WTC11 (cell line): ENCODE results near the gene CRYZL1. TPM values are rescaled to one million over a fixed set of nuclear protein-coding genes. Genes with fewer than 3 reads are reported as not detected.

ENCODE experiments used
- ATAC-seq: fragments of 200-7000 bp; cut with Tn5 transposase; 2 replicates; pipeline ENCODE4 v1.10.0; 2021; ENCODE audit warnings: mild to moderate bottlenecking, moderate library complexity
- CTCF ChIA-PET: fragments of 300-600 bp; sonication (Branson Sonifier 250); formaldehyde crosslinking; loops from one replicate; lab custom pipeline; 2021; ENCODE audit warnings: antibody characterized with exemption; lab: Charles Lee
- POLR2A ChIA-PET: fragments of 350-600 bp; sonication (Branson Sonifier 250); formaldehyde crosslinking; loops from one replicate; lab custom pipeline; 2021; ENCODE audit warnings: antibody characterized with exemption; lab: Charles Lee
- DNase-seq: peaks from one replicate; pipeline ENCODE4 v3.0.0; 2021; ENCODE audit warnings: low spot score
- H3K27ac Mint-ChIP-seq: 2 replicates; pipeline ENCODE4 v1.8.0; 2021; ENCODE audit warnings: mixed read lengths
- H3K27me3 Mint-ChIP-seq: 2 replicates; pipeline ENCODE4 v1.8.0; 2021; ENCODE audit warnings: low read depth, mild to moderate bottlenecking, moderate library complexity, mixed read lengths
- H3K36me3 Mint-ChIP-seq: 2 replicates; pipeline ENCODE4 v1.8.0; 2021; ENCODE audit warnings: mixed read lengths
- H3K4me1 Mint-ChIP-seq: 2 replicates; pipeline ENCODE4 v1.8.0; 2022; ENCODE audit warnings: mixed read lengths
- H3K4me3 Mint-ChIP-seq: 2 replicates; pipeline ENCODE4 v1.8.0; 2021; ENCODE audit warnings: mild to moderate bottlenecking, moderate library complexity, mixed read lengths
- H3K9me3 Mint-ChIP-seq: 2 replicates; pipeline ENCODE4 v1.8.0; 2021; ENCODE audit warnings: mixed read lengths
- ATF2 ChIP-seq: sonication (generic); formaldehyde crosslinking; IDR thresholded peaks from 2 replicates; pipeline ENCODE4 v1.8.1; 2022; ENCODE audit warnings: low read depth, missing genetic modification reagents, borderline replicate concordance
- CREB1 ChIP-seq: sonication (generic); formaldehyde crosslinking; IDR thresholded peaks from 2 replicates; pipeline ENCODE4 v1.8.0; 2023; ENCODE audit warnings: mild to moderate bottlenecking, missing genetic modification reagents
- CTCF ChIP-seq: fragments of 200-600 bp; IDR thresholded peaks from 2 replicates; pipeline ENCODE4 v1.8.0; 2022; ENCODE audit warnings: antibody characterized with exemption
- E2F1 ChIP-seq: sonication (generic); formaldehyde crosslinking; IDR thresholded peaks from 2 replicates; pipeline ENCODE4 v1.8.0; 2022; ENCODE audit warnings: mild to moderate bottlenecking, missing genetic modification reagents
- E2F5 ChIP-seq: sonication (generic); formaldehyde crosslinking; IDR thresholded peaks from 2 replicates; pipeline ENCODE4 v1.8.1; 2022; ENCODE audit warnings: mild to moderate bottlenecking, moderate library complexity, missing genetic modification reagents
- GABPB1 ChIP-seq: sonication (generic); formaldehyde crosslinking; IDR thresholded peaks from 2 replicates; pipeline ENCODE4 v1.8.1; 2023; ENCODE audit warnings: mild to moderate bottlenecking, missing genetic modification reagents
- GRHL2 ChIP-seq: fragments of 250-450 bp; sonication (Bioruptor Pico); IDR thresholded peaks from 2 replicates; pipeline ENCODE4 v1.8.0; 2022; ENCODE audit warnings: mild to moderate bottlenecking, moderate library complexity; ENCODE audit not compliant: insufficient replicate concordance, severe bottlenecking
- GTF2I ChIP-seq: fragments of 250-450 bp; sonication (Bioruptor Pico); conservative IDR thresholded peaks from 2 replicates; pipeline ENCODE4 v1.4.0; 2021; ENCODE audit warnings: mild to moderate bottlenecking
- NR1H2 ChIP-seq: sonication (generic); formaldehyde crosslinking; IDR thresholded peaks from 2 replicates; pipeline ENCODE4 v1.9.0; 2021; ENCODE audit warnings: mild to moderate bottlenecking, moderate library complexity, missing genetic modification reagents
- PRDM15 ChIP-seq: sonication (generic); formaldehyde crosslinking; IDR thresholded peaks from 2 replicates; pipeline ENCODE4 v1.8.0; 2022; ENCODE audit warnings: missing genetic modification reagents
- PREB ChIP-seq: sonication (generic); formaldehyde crosslinking; IDR thresholded peaks from 2 replicates; pipeline ENCODE4 v1.8.1; 2022; ENCODE audit warnings: mild to moderate bottlenecking, missing genetic modification reagents, moderate library complexity, borderline replicate concordance
- PRRX2 ChIP-seq: fragments of 250-450 bp; sonication (Bioruptor Pico); IDR thresholded peaks from 2 replicates; pipeline ENCODE4 v1.8.0; 2021; ENCODE audit warnings: mild to moderate bottlenecking
- RELA ChIP-seq: sonication (generic); formaldehyde crosslinking; IDR thresholded peaks from 2 replicates; pipeline ENCODE4 v1.8.1; 2022; ENCODE audit warnings: missing genetic modification reagents, mild to moderate bottlenecking, borderline replicate concordance
- SMAD4 ChIP-seq: sonication (generic); formaldehyde crosslinking; IDR thresholded peaks from 2 replicates; pipeline ENCODE4 v1.8.0; 2022; ENCODE audit warnings: mild to moderate bottlenecking, missing genetic modification reagents
- STAT6 ChIP-seq: sonication (generic); formaldehyde crosslinking; conservative IDR thresholded peaks from 2 replicates; pipeline ENCODE4 v1.8.1; 2023; ENCODE audit warnings: mild to moderate bottlenecking, low read depth, missing genetic modification reagents, moderate library complexity
- TEAD1 ChIP-seq: sonication (generic); formaldehyde crosslinking; IDR thresholded peaks from 2 replicates; pipeline ENCODE4 v1.8.0; 2022; ENCODE audit warnings: mild to moderate bottlenecking, missing genetic modification reagents
- USF1 ChIP-seq: sonication (generic); formaldehyde crosslinking; IDR thresholded peaks from 2 replicates; pipeline ENCODE4 v1.8.0; 2022; ENCODE audit warnings: mild to moderate bottlenecking, missing genetic modification reagents
- ZMAT4 ChIP-seq: fragments of 250-450 bp; sonication (Bioruptor Pico); IDR thresholded peaks from 2 replicates; pipeline ENCODE4 v1.9.0; 2021; ENCODE audit warnings: mild to moderate bottlenecking
- ZNF219 ChIP-seq: sonication (generic); formaldehyde crosslinking; IDR thresholded peaks from 2 replicates; pipeline ENCODE4 v1.8.0; 2023; ENCODE audit warnings: missing genetic modification reagents, mild to moderate bottlenecking, borderline replicate concordance
- ZNF263 ChIP-seq: sonication (generic); formaldehyde crosslinking; IDR thresholded peaks from 2 replicates; pipeline ENCODE4 v1.8.1; 2022; ENCODE audit warnings: low read depth, mild to moderate bottlenecking, moderate library complexity, missing genetic modification reagents
- ZNF396 ChIP-seq: fragments of 250-450 bp; sonication (Bioruptor Pico); IDR thresholded peaks from 2 replicates; pipeline ENCODE4 v1.8.0; 2021; ENCODE audit warnings: mild to moderate bottlenecking, moderate library complexity, borderline replicate concordance
- ZNF416 ChIP-seq: fragments of 250-450 bp; sonication (Bioruptor Pico); IDR thresholded peaks from 2 replicates; pipeline ENCODE4 v1.9.0; 2021; ENCODE audit warnings: mild to moderate bottlenecking, inconsistent platforms
- total RNA-seq: library from RNA; stranded (reverse); gene quantifications from 3 replicates; pipeline ENCODE4 v1.2.3, GENCODE V29; 2021

CRYZL1 gene
- total RNA-seq, 1 experiment from 2014 or later: 21.9 TPM

- TF ChIP-seq TEAD1: no peak
- no peak for TF ChIP-seq E2F5 (CRISPR knock-in tag)
- no peak for TF ChIP-seq ZNF416 (CRISPR knock-in tag)
- no peak for TF ChIP-seq GRHL2
- no peak for TF ChIP-seq ZMAT4 (CRISPR knock-in tag)
- no peak for TF ChIP-seq USF1 (CRISPR knock-in tag)
- TF ChIP-seq STAT6 (CRISPR knock-in tag): no peak
- no peak for TF ChIP-seq RELA (CRISPR knock-in tag)
- no peak for TF ChIP-seq GTF2I (CRISPR knock-in tag)
- TF ChIP-seq ATF2 (CRISPR knock-in tag): no peak
- no peak for TF ChIP-seq E2F1 (CRISPR knock-in tag)
- TF ChIP-seq, all 79 proteins: peak for 0
- Mint-ChIP-seq H3K9me3 (no peaks in the 10 kb centered on the region), H3K4me1 (peaks cover 80% of the 10 kb centered on the region), H3K4me3 (no peak overlapping the region), H3K27ac (peak overlapping the region; percentile 92), H3K27me3 (no peaks in the 10 kb centered on the region), H3K36me3 (no peaks in the 10 kb centered on the region)
- ChIA-PET CTCF (no interaction called here), POLR2A (interaction anchor here (0.7 kb wide), 1 partner anchor 399 kb away, joined by 3 read pairs; no protein-coding TSS in a partner anchor)
- ATAC-seq (no peak), DNase-seq (no peak)
Measured at GRCh38 chr21:33687634-33688033, 46.1 kb upstream of the CRYZL1 start.

- Mint-ChIP-seq H3K27me3 (no peaks in the 10 kb centered on the region), H3K9me3 (no peaks in the 10 kb centered on the region), H3K36me3 (no peaks in the 10 kb centered on the region), H3K27ac (peak overlapping the region; percentile 95), H3K4me1 (peaks cover 71% of the 10 kb centered on the region), H3K4me3 (peak overlapping the region; percentile 61)
- POLR2A ChIA-PET: no interaction called here
- DNase-seq: no peak
- ATAC-seq: no peak
- CTCF ChIA-PET: interaction anchor here (1.0 kb wide), 1 partner anchor 81 kb away, joined by 5 read pairs; no protein-coding TSS in a partner anchor
- TF ChIP-seq ZNF263 (CRISPR knock-in tag): no peak
- TF ChIP-seq CTCF: no peak
- TF ChIP-seq PRRX2: no peak
- no peak for TF ChIP-seq SMAD4 (CRISPR knock-in tag)
- TF ChIP-seq GABPB1 (CRISPR knock-in tag): no peak
- no peak for TF ChIP-seq ZNF219 (CRISPR knock-in tag)
- TF ChIP-seq CREB1 (CRISPR knock-in tag): no peak
- TF ChIP-seq PREB (CRISPR knock-in tag): no peak
- TF ChIP-seq PRDM15 (CRISPR knock-in tag): no peak
- no peak for TF ChIP-seq NR1H2 (CRISPR knock-in tag)
- TF ChIP-seq ZNF396 (CRISPR knock-in tag): no peak
- no peak for TF ChIP-seq RELA (CRISPR knock-in tag)
Measured at GRCh38 chr21:33686386-33686785, 44.8 kb upstream of the CRYZL1 start.
